Activated CD4-positive, alpha-beta T cell treated with anti-CD3 and anti-CD28 coated beads, Interleukin-2, Interleukin-4, amounts not matched to agents 100 ng/mL and 50 ng/mL, durations not matched to agents 16 hours and 8 hours (primary cell): ENCODE results near the gene XAGE1A.
"Not testable (repeated sequence)": the region's sequence is repeated elsewhere in the genome, so short reads cannot be mapped to it uniquely, and the experiment has no call there.

Experiments
- DNase-seq: peaks from one replicate; pipeline ENCODE4 v3.0.0-alpha.2; 2020; ENCODE audit warnings: low spot score

Gene XAGE1A, protein sequence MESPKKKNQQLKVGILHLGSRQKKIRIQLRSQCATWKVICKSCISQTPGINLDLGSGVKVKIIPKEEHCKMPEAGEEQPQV

GRCh38 chrX:52495545-52496418 lies at the start of gene XAGE1A:
TSS of gene XAGE1A (plus strand) at chrX:52495808. CDS start at chrX:52497362, 1,554 bp downstream.
- not testable (repeated sequence) for DNase-seq

DNA sequence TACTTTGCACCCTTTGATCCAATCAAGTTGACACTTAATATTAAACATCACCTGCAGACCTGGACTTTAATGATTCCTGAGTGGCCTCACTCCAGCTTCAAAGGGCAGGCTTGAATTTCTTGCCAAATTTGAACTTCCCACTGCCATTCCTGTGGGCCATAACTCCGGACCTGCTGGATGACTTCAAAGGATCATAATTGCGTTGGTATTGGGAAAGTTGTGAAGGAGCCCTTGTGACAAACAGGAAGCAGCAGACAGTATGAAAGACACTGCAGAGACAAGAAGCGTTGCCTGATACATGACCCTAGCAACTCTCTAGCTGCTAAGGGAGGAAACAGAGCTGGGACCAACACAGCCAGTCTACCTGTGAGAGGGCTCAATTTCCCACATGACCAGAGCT lies 43.6 kb upstream of the XAGE1A start:
- DNase-seq = not testable (repeated sequence)

DNA sequence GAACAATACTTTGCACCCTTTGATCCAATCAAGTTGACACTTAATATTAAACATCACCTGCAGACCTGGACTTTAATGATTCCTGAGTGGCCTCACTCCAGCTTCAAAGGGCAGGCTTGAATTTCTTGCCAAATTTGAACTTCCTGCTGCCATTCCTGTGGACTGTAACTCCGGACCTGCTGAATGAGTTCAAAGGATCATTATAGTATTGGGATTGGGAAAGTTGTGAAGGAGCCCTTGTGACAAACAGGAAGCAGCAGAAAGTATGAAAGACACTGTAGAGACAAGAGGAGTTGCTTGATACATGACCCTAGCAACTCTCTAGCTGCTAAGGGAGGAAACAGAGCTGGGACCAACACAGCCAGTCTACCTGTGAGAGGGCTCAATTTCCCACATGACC lies 24.3 kb upstream of the XAGE1A start:
- DNase-seq = not testable (repeated sequence)

- not testable (repeated sequence) for DNase-seq
Observed at GRCh38 chrX:52496419-52496772, 788 bp downstream of the XAGE1A start.

- not testable (repeated sequence) for DNase-seq
Observed at GRCh38 chrX:52501362-52501761, 5.8 kb downstream of the XAGE1A start.

DNA sequence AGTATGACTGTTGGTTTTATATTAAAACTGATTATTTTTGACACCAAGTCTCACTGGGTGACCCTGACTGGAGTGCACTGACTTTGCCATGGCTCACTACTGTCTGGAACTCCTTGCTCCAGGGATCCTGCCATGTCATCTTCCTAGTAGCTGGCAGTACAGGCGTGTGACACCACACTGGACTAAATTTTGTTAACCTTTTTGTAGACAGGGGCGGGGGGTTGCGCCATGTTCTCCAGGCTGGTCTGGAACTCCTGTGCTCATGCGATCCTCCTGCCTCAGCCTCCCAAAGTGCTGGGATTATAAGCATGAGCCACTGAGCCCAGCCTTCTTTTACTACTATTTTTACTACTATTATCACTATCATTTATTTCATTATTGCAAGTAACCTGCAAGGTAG lies 8.9 kb downstream of the XAGE1A start:
- no peak for DNase-seq

- no peak for DNase-seq
Observed at GRCh38 chrX:52507331-52507730, 11.7 kb downstream of the XAGE1A start.

DNA sequence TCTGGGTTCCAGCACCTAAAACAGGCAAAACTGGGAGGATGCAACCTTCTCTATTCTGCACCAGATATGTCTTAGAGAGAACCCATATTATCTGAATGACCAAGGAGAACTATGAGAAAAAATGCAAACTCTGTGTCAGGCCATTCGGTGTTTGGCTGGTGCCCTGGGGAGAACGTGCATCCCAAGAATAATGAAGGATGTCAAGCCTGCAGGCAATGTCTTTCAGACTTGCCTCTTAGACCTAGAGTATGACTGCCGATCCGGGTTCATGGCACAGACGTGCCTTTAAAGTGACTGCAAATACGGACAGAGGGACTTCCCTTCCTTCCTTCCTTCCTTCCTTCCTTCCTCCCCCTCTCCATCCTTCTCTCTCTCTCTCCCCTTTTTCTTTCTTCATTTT lies 14.3 kb downstream of the XAGE1A start:
- DNase-seq = no peak

- not testable (repeated sequence) for DNase-seq
Observed at GRCh38 chrX:52511126-52511525, 15.5 kb downstream of the XAGE1A start.

DNA sequence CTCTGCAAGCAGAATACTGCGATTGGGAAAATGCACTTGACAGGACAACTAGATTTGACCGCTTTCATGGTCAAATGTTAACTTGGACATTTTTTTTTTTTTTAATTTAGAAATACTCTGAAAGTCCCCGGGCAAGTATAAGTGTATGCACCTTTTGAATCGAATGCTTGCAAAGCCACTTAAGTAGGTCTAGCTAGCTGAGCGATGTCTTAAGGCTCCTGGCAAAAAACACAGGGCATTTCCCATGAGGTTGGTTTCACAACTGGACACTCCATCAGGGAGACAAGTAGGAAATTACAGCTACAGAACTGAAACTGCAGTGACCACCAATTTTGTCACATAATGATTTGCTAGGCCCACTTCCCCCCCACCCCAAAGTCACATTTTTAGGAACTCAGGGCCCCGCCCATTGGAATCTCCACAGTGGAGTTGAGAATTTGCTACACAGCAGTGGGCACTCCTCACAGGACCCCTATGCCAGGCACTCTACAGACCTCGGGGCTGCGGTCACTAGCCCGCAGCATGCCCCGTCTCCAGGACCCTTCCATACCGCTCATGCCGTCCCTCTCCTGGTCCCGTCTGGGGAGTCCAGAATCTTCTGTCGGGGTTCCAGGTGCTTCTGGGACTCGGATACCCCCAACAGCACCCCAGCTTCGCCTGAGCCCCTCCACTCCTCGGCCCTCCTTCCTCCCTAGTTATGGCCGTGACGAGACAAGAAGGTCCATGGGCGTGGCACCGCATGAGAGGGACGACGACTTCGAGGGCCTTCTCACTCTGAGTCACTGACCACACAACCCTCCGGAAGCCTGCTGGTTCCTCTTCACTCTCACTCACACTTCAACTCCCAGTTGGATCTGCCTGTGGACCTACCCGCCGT lies 20.7 kb downstream of the XAGE1A start:
- DNase-seq = not testable (repeated sequence)

GRCh38 chrX:52516987-52517325 lies 21.3 kb downstream of the XAGE1A start, which contains the start of gene XAGE1B:
TSS of gene XAGE1B (minus strand) at chrX:52517063. CDS start at chrX:52515527, 1,536 bp downstream.
- DNase-seq = not testable (repeated sequence)

GRCh38 chrX:52541051-52541450 lies 45.4 kb downstream of the XAGE1A start:
- DNase-seq = not testable (repeated sequence)

GRCh38 chrX:52542311-52542710 lies 46.7 kb downstream of the XAGE1A start:
- DNase-seq = no peak

- no peak for DNase-seq
Observed at GRCh38 chrX:52544147-52544840, 48.7 kb downstream of the XAGE1A start.

- DNase-seq = not testable (repeated sequence)
Observed at GRCh38 chrX:52548769-52549168, 53.2 kb downstream of the XAGE1A start.
